RKO (cell line): ENCODE measurements around the gene FMN2.
"Not testable (repeated sequence)": the region's sequence is repeated elsewhere in the genome, so short reads cannot be mapped to it uniquely, and the experiment has no call there.

Experiments
- DNase-seq: peaks from one replicate; pipeline ENCODE4 v3.0.0-alpha.2; 2016; ENCODE audit warnings: low spot score

The FMN2 gene

DNA sequence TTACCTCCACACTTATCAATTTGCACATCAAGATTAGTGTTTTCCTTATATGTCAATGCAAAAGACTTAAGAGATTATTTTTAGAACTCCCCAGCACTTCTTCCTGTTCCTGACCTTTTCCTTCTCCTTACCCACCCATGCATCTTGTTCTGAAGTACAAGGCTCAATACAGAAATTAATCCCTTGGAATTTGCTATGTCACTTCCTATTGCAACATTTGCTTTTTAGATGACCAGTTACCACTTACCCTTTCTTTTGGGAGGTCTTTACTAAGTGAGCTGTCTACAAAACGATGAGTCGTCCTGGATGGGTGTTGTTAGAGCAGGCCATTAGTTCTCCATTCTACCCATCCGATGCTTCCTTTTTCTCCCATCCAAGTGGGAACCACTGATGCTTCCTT is 221.2 kb downstream of the FMN2 start:
- DNase-seq, result peak; percentile 3

DNA sequence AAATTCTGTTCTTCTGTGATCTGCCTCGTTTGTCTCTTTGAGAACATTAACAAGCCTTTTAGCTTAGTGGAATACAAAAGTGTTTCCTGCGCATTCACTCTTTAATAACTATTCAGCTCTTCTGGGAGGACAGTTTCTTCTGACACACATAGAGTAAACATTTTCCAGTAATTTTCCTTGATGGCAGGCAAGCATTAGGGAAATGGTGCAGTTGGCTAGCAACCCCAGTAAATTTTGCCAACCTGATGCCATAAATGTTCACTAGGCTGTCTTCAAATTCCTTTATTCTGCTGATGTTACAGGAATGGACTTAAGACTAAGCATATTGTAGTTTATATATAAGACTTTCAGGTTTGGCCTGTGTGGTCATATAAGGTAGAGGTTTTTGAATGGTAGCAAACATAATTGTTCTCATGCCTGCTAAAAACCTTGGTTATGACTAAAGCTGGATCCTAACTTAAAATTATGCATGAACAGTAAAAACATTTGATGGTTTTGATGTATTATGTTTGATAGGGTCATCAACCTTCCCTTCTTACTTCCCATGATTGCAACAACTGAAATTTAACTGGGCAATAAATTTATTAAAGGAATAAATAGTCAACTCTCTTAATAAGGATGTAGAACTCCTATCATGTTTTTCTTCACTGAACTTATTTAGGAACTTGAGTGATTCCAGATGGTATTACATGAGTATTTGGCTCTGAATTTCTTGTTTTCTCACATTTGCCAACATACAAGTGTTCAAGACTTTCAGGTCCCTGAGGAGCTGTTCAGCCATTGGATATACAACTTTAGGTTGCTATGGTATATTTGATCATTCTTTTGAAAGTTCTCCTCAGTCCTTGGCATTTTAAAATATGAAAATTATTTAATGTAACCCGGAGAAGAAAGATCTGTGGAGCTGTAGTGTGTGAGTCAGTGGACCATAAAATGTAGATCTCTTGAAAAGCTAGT is 223.4 kb downstream of the FMN2 start:
- no peak for DNase-seq

DNA sequence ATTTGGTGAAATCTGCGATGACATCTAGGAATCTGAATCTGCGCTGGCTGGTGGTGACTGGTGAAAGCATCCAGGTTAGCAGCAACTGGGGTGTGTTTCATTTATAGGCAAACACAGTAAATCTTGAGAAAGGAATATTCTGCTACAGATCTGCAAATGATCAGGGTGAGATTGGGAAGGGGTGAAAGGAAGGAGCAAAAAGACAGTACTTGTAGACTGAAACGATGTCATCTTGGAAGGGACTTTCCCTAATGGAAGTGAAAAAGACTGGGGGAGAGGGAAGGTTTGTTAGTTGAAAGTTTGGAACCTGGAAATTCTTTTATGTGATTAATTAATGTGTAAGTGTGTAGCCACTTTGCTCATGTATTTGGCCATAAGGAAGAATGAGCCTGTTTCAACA is 228.3 kb downstream of the FMN2 start:
- no peak for DNase-seq

DNA sequence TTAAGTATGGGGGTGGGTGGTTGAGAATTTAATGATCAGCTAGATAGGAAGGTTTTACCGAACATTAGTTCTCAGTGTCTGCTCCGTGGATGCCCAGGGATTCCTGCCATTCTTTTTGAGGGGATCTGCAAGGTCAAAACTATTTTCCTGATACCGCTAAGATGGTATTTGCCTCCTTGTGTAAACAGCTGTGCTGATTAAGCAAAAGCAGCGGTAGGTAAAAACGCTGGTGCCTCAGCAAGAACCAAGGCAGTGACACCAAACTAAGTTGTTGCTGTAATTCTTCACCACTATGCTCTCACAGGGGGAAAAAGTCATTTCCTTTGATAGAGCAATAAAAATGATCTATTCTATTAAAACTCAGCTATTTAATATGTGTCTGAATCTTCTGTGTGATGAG is 229.0 kb downstream of the FMN2 start:
- DNase-seq, result no peak

DNA sequence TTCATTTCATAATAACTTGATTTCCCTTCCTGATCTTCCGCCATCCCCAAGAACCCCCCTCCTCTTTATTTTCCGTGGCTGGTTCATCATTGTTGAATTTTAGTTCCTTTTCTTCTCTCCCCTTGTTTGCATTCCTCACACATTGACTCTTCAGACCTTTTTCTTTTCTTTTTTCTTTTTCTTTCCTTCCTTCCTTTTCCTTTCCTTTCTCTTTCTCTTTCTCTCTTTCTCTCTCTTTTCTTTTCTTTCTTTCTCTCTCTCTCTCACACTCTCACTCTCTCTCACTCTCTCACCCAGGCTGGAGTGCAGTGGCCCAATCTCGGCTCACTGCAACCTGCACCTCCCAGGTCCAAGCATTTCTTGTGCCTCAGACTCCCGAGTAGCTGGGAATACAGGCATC is 231.3 kb downstream of the FMN2 start:
- DNase-seq, result no peak

DNA sequence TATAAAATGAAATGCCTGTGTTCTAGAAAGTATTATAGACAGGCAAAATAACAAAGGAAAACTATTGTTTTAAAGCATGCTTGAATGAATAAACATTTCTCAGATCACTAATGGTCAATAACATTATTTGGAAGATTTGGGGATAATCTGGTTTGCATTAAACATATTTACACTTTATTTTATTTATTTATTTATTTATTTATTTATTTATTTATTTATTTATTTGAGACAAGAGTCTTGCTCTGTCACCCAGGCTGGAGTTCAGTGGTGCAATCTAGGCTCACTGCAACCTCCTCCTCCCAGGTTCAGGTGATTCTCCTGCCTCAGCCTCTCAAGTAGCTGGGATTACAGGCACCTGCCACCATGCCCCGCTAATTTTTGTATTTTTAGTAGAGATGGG is 236.7 kb downstream of the FMN2 start:
- DNase-seq, result not testable (repeated sequence)

DNA sequence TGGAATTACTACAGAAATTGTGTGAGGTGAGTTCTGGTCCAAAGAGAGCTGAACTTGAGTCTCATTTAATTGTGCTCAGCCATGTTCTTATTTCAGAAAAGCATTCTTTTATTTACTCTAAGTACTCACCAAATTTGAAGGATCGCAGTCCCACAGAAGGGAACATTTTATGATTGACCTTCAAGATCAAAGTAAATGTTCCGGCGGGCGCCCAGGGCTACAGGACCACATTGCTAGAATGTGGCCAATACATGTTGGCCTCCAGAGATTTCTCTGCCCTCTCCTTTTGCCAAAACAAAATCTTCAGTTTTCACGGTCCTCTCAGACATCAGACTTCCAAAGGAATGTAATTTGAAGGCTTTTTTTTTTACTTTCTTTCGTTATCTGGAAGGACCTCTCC is 237.8 kb downstream of the FMN2 start:
- DNase-seq, result no peak

DNA sequence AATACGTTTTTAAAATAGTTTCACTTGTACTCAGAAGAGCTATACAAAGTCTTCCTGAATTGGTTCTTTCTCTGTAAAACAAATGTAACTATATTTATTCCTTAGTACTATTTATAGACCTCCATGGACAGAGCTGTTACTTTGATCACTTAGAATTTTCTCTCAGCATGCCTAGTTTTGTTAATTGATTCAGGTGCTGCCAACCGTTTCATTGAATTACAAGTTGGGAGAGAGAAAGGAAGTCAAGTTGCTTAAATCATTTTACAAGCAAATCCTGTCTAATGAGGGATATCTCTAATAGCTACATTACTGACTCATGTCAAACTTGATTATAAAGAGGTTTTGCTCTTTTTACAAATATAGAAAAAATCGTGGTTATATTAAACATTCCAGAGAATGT is 241.0 kb downstream of the FMN2 start:
- DNase-seq, result no peak

DNA sequence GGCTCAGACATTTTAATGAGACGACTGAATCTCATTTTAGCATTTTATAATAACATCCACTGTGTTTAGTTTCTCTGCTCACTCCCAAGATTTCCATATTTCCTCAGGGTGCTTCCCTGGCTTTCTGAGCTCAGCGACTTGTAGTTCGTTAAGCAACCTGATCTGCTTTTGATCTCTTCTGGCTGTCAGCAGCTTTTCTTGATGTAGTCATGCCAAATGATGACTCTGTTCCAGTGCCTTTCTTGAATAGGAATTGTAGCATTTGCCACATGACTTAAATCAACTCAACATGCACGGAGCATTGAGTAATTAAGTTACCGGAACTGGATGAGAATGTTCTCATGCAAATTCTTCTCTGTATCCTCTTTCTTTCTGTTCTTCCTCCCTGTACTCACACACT is 246.1 kb downstream of the FMN2 start:
- peak; percentile 0 for DNase-seq

DNA sequence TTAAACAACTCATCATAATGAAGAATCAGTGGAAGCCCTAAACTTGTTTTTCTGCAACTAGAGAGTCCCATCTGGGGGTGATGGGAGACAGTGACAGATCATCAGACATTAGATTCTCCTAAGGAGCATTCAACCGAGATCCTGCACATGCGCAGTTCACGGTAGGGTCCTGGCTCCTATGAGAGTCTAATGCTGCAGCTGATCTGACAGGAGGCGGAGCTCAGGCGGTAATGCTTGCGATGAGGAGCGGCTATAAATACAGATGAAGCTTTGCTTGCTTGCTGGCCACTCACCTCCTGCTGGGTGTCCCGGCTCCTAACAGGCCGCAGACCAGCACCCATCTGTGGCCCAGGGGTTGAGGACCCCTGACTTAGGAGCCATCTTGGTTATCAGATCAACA is 247.2 kb downstream of the FMN2 start:
- DNase-seq, result no peak

DNA sequence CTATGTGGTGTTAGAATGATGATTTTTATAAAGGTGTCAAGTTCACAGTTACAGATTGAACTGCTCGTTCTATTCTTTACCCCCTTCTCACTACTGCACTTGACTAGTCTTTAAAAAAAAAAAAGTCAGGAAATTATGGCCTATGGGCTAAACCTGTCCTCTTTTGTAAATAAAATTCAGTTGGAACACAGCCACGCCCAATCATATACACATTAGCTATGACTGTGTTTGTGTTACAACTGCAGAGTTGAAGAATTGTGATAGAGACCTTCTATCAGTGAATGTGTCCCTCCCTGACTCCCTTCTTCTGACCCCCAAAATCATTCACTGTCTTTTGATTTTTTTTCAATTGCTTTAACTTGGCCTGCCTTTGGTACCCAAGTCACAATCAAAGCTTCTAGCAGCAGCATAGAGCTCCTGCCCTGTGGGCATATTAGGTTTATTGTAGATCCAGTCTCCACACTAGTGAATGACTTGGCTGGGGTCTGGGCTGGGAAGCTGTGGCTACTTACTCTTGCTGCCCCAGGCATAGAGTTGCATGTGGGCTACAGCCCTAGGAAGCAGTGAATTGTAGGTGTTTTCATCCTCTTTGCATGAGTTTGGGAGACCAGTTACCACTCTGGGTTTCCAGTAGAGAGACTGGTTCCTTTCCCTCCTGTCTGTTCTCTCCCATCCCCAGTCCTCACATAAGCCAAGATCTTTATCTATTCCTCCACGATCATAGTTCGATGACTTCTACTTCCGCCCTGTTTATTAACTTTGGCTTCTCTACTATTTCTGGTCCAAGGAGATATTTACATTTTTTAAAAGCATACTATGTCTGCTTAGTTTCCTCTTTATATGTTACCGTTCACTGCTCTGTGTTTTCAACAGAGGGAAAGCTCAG is 249.9 kb downstream of the FMN2 start:
- no peak for DNase-seq

DNA sequence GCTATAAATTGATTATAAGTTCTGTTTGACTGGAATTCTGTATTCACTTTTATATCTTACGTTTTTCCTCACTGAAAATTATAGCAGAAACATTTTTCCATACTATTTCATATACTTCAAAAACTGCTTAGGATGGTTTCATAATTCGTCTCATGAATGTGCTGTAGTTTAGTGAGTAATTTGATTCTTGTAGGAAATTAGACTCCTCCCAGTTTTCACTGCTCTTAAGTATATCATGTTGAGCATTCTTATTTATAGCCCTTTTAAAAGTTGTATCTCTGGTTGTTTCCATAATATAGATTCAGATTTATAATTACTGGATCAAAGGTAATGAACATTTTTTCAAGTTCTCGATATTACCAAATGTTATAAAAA is 250.6 kb downstream of the FMN2 start:
- DNase-seq, result no peak

DNA sequence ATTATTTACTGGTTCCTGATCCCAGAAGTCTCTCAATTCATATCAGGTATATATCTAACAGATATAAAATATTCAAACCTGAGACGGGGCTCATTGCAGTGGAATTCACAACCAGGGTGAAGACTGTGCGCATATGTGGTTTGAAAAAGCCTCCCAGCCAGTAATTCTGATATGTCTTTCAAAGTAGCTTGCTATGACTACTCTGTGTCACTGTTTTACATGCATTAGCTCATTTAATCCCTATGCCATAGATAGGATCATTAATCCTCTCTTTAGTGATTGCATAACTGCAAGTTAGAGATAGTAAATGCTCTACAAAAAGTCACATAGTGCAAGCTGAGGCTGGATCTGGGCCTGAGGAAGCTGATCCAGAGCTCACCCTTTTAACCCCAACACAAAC is 251.4 kb downstream of the FMN2 start:
- no peak for DNase-seq

DNA sequence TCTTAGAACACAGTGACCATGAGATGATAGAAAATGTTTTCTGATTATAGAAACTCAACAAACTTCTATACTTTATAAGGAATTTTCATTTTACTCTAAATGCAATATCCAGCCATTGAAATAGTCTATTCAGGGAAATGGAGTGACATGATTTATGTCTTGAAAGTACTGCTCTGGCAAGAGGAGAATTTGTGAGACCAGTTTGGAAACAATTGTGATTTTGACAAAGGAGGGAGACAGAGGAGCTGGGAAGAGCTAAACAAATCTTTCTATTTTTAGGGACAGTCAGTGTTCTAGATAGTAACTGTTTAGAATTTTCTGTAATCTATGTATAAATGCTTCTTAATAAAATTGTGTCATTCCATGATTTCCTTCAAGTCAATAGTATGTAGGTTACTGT is 252.3 kb downstream of the FMN2 start:
- no peak for DNase-seq

DNA sequence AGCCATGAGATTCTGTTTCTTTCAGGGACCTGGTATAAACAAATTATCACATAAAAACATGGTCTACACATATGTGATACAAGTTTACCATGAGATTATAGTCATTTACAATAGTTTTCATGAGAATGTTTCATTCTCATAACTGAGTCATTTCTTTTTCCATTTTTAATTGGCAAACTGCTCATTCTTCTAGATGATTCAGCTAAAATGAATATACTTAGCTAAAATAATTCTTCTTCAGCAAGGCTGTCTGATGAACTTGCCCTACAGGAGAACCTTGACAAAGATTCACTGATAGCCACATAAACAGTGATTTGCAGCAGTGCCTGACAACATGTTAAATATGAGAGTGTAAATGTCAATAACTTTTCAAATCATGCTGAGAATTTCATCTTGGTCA is 253.2 kb downstream of the FMN2 start:
- no peak for DNase-seq

DNA sequence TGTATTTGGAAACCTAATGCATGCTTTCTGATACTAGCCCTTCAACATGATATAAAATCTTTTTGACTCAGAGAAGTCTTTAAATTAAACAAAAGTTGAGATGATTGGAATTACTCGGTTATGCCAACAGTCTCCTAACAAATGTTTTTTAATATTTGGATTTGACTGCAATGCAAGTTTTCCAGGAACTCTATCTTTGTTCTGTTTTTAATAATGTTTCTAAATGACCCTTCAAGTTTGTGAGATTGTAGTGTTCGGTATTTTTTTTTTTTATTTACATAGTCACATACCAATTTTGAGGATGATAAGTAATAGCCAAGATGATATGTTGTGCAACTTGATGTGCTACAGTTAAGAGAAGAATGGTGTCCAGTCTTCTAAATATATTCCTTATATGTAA is 258.0 kb downstream of the FMN2 start:
- no peak for DNase-seq

DNA sequence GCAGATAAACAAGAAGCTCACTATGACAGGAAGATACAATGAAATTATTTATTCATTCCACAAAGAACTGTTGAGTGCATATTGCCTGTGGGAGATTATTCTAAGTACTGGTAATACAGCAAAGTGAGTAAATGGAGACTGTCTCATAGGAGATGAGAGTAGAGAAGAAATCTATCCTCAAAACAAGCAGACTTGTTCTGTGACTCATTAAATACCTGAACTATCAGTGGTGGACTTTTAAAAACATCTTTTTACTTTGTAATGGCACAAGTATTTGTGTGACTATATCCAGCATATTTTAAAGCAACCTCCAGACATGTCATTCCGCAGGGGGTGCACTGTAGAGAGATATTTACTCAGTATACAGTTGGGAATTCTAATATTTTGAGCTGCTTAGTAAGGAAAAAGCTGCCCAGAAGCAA is 259.2 kb downstream of the FMN2 start:
- DNase-seq, result no peak

DNA sequence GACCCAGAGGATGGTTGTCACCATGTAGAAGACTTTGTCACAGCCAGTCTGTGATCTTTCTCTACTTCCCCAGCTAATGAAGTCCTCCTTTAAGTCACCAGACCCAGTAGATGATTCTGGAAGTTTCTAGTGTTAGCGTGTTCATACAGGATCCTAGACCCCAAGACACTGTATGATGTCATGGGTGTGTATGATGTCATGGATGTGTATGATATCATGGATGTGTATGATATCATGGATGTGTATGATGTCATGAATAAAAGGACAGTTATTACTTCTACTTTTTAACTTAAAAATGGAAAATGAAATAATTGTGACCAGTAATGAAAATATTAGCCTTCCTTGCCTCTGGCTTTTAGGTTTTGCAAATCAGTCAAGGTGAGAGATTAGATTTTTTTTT is 260.0 kb downstream of the FMN2 start:
- DNase-seq, result no peak

DNA sequence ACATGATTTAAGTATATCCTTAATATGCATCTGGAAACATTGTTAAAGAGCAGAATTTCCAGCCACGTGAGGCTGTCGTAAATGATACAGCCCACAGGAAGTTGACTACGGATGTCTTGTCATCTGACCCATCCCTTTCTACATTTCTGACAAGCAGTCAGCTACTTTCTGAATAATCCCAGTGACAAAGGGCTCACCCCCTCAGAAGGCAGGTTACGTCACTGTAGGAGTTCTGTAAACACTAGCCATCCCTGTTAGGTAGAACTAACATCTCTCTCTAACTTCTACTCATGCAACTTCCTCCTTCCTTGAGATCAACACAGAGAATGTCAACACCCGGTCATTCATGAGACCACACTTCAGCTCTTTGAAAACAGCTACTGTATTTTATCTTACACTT is 261.1 kb downstream of the FMN2 start:
- DNase-seq, result no peak

DNA sequence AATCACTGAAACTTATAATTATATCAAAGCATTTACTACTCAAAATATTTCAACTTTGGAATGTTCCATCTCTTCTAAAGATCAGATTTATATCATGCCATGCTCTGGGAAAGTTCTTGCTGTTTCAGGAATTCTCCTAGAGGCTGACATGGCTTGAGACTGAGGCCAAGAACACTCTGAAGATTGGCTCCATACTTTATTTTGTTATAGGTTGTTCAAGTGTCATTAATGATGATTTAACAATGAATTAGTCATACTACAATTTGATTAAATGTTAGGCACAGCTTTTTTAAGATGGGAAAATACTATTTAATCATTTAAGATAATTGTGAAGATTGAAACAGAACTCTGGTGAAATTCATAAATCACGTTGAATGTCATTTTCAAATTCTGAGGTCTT is 264.9 kb downstream of the FMN2 start:
- no peak for DNase-seq

DNA sequence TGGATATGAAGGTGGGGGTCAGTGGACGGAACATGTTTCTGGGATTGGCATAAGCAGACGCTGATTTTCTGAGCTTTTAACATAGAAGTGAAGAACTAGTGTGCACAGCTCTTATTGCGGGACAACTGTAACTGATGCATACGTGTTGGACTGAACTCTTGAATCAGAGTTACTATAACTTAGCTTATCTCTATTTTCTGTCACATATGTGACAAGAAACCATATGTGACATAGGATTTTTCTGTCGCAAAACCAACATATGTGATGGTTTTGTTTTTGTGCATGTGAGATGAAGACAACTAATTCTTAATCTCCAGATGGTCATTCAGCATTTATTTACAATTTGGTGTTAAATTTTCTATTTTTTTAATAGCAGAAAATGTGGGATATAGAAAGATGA is 270.4 kb downstream of the FMN2 start:
- DNase-seq, result no peak

DNA sequence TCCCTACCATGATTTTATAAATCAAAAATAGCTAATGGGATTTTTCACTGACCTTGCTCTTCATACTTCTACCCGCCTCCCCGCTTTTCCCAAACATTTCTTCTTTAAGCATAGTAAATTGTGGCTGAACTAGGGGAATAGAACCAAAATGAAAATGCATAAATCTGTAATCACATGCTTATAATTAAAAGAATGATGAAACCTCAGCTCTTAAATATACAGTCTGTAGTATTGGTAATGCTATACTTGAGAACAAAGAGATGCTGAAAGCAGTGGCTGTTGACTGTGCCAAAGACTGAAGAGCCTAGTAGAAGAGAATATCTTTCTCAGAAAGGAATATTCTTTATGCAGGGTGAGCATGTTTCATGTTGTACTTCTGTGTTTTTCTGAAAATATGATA is 271.1 kb downstream of the FMN2 start:
- no peak for DNase-seq

DNA sequence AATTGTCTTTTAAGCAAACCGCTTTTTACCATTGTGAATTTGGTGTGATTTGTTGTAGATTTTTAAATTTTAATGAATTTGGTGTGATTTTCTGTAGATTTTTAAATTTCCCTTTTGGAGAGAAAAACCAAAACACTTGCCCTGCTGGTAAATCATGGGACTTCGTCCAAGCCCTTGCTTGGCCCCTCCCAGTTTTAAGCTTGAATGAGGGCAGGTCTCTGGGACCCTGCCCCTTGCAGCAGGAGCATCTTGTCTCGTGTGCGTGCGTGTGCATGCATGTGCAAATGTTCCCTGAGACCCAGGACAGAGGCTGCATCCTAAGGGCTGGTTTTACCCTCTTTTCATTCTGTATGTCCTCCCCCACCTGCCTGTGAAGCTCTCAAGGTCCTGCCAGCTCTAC is 271.6 kb downstream of the FMN2 start:
- DNase-seq, result no peak
